HG03135 (cell line): ENCODE results near the gene PCDHGA3.
"Not testable (repeated sequence)": the region's sequence is repeated elsewhere in the genome, so short reads cannot be mapped to it uniquely, and the experiment has no call there.

Experiments used
- ATAC-seq: cut with Tn5 transposase; IDR thresholded peaks from one replicate; pipeline ENCODE4 v1.9.1; 2021; ENCODE audit warnings: mild to moderate bottlenecking, moderate library complexity; ENCODE audit not compliant: unreplicated experiment

PCDHGA3 gene

DNA sequence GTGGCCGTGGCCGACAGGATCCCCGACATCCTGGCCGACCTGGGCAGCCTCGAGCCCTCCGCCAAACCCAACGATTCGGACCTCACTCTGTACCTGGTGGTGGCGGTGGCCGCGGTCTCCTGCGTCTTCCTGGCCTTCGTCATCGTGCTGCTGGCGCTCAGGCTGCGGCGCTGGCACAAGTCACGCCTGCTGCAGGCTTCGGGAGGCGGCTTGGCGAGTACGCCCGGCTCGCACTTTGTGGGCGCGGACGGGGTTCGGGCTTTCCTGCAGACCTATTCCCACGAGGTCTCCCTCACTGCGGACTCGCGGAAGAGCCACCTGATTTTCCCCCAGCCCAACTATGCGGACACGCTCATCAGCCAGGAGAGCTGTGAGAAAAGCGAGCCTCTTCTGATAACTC, 2.4 kb downstream of the PCDHGA3 start:
- ATAC-seq, result not testable (repeated sequence)

DNA sequence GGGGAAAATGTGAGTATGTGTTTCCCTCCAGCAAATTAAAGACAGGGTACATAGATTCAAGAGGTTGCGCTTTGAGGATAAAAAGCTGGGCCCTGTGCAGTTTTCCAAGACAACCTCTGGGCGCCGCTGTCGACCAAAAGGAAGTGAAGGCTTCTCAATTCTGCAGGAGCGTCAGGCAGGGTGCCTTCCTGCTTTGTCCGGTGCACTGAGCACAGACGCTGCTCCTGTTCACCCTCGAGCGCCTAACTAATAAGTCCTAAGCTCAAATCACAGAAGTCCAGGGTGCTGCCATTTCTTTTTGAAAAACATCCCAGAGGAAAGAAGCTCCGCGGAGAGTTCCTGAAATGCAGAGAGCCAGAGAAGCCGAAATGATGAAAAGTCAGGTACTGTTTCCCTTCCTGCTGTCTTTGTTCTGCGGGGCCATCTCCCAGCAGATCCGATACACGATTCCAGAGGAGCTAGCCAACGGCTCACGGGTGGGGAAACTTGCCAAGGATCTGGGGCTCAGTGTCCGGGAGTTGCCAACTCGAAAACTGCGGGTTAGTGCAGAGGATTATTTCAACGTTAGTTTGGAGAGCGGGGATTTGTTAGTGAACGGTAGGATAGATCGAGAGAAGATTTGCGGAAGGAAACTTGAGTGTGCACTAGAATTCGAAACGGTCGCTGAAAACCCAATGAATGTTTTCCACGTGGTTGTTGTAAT, 6.4 kb downstream of the PCDHGA3 start, which contains the start of gene PCDHGB1:
Gene PCDHGB1 (plus strand): TSS at position 183 of the 703 bp plus-strand sequence. CDS start 162 bp downstream, at position 345.
- no peak for ATAC-seq

DNA sequence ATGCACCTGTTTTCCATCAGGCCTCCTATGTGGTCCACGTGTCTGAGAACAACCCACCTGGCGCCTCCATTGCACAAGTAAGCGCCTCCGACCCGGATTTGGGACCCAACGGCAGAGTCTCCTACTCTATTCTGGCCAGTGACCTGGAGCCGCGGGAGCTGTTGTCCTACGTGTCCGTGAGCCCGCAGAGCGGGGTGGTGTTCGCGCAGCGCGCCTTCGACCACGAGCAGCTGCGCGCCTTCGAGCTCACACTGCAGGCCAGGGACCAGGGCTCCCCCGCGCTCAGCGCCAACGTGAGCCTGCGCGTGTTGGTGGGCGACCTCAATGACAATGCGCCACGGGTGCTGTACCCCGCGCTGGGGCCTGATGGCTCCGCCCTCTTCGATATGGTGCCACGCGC, 8.0 kb downstream of the PCDHGA3 start:
- no peak for ATAC-seq

DNA sequence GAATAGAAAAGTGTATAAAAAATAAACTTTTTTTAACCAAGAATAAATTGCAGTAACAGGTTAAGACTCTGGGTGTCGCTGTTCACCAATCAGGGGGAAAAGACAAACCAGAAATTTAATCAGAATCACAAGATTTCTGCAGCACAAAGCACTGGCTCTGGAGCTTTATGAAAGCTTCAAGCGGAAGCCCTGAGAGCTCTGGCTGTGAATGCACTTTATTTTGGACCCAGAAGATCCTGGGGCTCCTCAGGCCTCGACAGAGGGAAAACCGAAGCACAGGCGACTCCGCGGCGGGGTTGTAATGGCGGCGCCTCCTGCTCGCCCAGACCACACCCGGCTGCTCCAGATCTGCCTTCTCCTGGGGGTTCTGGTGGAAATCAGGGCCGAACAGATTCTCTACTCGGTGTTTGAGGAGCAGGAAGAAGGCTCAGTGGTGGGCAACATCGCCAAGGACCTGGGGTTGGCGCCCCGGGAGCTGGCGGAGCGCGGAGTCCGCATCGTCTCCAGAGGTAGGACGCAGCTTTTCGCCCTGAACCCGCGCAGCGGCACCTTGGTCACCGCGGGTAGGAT, 11.4 kb downstream of the PCDHGA3 start, which contains the start of gene PCDHGA4:
Gene PCDHGA4 (plus strand): TSS at position 122 of the 570 bp plus-strand sequence. CDS start 87 bp downstream, at position 209.
- no peak for ATAC-seq

DNA sequence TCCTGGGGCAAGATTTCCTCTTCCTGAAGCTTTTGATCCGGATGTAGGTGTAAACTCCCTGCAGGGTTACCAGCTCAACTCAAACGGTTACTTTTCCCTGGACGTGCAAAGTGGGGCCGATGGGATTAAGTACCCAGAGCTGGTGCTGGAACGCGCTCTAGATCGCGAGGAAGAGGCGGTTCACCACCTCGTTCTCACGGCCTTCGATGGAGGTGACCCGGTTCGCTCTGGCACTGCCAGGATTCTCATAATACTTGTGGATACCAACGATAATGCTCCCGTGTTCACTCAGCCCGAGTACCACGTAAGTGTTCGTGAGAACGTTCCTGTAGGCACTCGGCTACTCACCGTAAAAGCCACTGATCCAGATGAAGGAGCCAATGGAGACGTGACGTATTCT, 12.0 kb downstream of the PCDHGA3 start:
- no peak for ATAC-seq

DNA sequence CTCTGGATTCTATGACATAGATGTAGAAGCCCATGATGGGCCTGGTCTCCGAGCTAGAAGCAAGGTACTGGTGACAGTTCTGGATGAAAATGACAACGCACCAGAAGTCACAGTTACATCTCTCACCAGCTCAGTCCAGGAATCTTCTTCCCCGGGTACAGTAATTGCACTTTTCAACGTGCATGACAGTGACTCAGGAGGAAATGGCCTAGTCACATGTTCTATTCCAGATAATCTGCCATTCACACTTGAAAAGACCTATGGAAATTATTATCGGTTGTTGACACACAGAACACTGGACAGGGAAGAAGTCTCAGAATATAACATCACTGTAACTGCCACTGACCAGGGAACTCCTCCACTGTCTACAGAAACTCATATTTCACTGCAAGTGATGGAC, 12.5 kb downstream of the PCDHGA3 start:
- no peak for ATAC-seq

DNA sequence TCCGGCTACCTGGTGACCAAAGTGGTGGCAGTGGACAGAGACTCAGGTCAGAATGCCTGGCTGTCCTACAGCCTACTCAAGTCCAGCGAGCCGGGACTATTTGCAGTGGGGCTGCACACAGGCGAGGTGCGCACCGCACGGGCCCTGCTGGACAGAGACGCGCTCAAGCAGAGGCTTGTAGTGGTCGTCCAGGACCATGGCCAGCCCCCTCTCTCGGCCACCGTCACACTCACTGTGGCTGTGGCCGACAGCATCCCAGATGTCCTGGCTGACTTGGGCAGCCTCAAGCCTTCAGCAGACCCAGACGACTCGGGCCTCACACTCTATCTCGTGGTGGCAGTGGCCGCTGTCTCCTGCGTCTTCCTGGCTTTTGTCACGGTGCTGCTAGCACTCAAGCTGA, 13.3 kb downstream of the PCDHGA3 start:
- no peak for ATAC-seq

DNA sequence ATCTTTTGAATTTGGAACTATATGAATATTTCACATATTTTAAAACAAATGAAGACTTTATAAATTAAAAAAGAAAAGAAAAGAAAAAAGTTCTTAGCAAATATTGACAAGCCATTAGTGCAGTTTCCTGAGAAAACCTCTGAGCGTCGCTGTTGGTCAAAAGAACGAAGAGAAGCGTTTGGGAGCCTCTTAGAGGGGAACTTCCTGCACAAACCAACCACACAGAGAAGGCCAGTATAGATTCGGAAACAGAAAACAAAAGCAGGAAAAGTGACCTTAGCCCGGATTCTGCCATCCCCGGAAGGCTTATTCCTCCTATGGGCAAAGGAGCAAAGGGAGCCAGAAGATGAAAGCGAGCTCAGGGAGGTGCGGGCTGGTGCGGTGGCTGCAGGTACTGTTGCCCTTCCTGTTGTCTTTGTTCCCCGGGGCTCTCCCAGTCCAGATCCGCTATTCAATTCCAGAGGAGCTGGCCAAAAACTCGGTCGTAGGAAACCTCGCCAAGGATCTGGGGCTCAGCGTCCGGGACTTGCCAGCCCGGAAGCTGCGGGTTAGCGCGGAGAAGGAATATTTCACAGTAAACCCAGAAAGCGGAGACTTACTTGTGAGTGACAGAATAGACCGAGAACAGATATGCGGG, 16.3 kb downstream of the PCDHGA3 start, which contains the start of gene PCDHGB2:
Gene PCDHGB2 (plus strand): TSS at position 205 of the 637 bp plus-strand sequence. CDS start 142 bp downstream, at position 347.
- ATAC-seq, result no peak

DNA sequence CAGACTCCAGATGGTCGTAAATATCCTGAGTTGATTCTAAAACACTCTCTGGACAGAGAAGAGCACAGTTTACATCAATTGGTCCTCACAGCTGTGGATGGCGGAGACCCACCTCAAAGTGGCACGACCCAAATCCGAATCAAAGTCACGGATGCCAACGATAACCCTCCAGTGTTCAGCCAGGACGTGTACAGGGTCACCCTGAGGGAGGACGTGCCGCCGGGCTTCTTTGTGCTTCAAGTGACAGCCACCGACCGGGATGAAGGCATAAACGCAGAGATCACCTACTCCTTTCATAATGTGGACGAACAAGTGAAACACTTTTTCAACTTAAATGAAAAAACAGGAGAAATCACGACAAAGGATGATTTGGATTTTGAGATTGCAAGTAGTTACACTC, 17.1 kb downstream of the PCDHGA3 start:
- ATAC-seq, result no peak

DNA sequence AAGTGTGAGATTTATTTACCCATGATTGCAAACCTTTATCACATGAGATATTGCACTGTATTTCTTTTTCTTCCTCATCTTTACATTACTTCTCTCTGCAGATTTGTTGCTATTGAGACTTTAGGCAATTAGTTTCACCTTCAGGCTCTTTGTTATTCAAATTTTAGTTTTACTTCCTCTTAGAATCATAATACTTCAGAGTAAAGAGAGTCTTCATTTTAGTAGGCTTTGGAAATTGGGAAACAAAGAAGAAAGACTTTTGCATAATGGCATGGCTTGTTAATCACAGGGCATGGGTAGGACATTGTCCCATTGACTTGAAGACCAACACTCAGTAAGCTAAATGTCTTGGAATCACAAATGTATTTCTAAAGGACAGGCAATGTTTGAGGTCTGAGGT, 19.1 kb downstream of the PCDHGA3 start:
- ATAC-seq, result no peak

DNA sequence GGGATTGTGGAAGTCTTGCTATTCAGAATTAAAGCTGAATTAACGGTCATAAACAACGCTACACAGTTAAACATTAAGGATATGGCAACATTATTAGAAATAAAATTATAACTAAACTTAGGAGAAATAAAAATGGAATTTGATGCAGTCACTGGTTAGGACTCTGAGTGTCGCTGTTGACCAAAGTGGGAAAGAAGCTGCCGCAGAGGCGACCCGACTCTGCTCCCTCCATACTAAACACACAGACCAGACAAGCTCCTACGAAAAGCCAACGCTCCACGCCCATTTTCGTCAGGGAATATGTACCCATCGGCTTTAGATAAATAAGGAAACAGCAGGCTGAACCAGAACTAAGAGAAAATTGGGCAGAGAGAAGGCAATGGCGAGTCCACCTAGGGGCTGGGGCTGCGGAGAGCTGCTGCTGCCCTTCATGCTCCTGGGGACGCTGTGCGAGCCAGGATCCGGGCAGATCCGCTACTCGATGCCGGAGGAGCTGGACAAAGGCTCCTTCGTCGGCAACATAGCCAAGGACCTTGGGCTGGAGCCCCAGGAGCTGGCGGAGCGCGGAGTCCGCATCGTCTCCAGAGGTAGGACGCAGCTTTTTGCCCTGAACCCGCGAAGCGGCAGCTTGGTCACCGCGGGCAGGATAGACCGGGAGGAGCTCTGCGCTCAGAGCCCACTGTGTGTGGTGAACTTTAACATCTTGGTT, 20.5 kb downstream of the PCDHGA3 start, which contains the start of gene PCDHGA5:
Gene PCDHGA5 (plus strand): TSS at position 211 of the 709 bp plus-strand sequence. CDS start 169 bp downstream, at position 380.
- ATAC-seq, result no peak

DNA sequence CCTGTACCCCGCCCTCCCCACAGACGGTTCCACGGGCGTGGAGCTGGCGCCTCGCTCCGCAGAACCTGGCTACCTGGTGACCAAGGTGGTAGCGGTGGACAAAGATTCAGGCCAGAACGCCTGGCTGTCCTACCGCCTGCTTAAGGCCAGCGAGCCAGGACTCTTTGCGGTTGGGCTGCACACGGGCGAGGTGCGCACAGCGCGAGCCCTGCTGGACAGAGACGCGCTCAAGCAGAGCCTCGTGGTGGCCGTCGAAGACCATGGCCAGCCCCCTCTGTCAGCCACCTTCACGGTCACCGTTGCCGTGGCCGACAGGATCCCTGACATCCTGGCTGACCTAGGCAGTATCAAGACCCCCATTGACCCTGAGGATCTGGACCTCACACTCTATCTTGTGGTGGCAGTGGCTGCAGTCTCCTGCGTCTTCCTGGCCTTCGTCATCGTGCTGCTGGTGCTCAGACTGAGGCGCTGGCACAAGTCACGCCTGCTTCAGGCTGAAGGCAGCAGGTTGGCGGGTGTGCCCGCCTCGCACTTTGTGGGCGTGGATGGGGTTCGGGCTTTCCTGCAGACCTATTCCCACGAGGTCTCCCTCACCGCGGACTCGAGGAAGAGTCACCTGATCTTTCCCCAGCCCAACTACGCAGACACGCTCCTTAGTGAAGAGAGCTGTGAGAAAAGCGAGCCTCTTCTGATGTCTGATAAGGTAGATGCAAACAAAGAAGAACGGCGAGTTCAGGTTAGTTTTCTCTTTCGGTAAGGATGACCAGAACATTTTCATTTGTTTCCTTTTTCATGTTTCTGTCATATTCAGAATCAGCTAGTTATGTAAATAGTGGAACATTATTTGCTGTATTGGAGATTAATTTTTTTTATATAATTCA, 22.6 kb downstream of the PCDHGA3 start:
- no peak for ATAC-seq

DNA sequence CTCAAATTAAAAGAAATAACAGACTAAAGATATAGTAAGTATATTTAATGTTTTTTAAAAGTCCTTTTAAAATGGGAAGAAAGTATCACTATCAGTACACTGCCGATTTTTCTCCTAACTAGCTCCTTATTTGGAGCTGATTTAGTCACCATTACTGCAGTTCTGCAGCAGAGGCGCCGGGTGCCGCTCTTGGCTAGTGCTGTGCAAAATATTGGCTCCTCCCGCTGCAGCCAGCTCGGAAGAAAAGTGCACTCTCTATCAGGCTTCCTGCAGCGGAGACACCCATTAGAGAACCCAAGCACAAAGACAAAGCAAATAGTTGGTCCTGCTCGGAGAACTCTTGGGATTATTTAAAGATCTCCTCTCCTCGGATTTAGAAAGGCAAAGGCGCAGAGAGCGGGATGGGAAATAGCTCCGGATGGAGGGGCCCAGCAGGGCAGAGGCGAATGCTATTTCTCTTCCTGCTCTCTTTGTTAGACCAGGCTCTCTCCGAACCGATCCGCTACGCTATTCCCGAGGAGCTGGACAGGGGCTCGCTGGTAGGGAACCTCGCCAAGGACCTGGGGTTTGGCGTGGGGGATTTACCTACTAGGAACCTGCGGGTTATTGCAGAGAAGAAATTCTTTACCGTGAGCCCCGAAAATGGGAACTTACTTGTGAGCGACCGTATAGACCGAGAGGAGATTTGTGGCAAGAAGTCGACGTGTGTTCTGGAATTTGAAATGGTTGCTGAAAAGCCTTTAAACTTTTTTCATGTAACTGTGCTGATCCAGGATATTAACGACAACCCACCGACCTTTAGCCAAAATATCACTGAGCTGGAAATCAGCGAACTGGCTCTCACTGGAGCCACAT, 26.6 kb downstream of the PCDHGA3 start, which contains the start of gene PCDHGB3:
Gene PCDHGB3 (plus strand): TSS at position 249 of the 855 bp plus-strand sequence. CDS start 153 bp downstream, at position 402.
- ATAC-seq, result peak; percentile 75

DNA sequence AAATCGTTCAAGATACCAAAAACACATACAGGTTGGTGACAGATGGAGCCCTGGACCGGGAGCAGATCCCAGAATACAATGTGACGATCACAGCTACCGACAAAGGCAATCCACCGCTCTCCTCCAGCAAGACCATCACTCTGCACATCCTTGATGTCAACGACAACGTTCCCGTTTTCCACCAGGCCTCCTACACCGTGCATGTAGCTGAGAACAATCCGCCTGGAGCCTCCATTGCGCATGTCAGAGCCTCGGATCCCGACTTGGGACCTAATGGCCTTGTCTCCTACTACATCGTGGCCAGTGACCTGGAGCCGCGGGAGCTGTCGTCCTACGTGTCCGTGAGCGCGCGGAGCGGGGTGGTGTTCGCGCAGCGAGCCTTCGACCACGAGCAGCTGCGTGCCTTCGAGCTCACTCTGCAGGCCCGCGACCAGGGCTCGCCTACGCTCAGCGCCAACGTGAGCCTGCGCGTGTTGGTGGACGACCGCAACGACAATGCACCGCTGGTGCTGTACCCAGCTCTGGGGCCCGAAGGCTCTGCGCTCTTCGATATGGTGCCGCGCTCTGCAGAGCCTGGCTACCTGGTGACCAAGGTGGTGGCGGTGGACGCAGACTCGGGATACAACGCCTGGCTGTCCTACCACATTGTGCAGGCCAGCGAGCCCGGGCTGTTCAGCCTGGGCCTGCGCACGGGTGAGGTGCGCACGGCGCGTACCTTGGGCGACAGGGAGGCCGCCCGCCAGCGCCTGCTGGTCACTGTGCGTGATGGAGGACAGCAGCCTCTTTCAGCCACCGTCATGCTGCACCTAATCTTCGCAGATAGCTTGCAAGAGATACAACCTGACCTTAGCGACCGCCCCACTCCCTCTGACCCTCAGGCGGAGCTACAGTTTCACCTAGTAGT, 28.2 kb downstream of the PCDHGA3 start:
- ATAC-seq, result no peak

DNA sequence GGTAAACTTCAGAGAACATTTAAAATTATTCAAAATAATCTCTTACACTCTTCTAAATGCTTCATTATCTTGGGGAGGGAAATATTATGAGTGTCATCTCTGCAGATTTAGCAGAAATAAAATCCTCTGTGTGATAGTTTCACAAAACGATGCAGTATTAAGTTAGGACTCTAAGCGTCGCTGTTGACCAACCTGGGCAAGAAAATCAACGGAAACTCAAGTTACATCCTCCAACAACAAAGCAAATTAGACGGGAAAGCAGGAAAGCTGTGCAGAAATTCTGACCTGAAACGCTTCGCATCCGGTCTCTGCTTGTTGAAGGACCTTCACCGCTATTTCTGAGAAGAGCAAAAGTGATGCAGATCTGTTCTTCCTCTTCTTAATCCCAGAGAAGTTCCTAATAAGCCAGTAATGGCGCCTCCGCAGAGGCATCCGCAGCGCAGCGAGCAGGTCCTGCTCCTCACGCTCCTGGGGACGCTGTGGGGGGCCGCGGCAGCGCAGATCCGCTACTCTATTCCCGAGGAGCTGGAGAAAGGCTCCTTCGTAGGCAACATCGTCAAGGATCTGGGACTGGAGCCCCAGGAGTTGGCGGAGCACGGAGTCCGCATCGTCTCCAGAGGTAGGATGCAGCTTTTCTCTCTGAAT, 30.2 kb downstream of the PCDHGA3 start, which contains the start of gene PCDHGA6:
Gene PCDHGA6 (plus strand): TSS at position 219 of the 645 bp plus-strand sequence. CDS start 193 bp downstream, at position 412.
- ATAC-seq, result no peak

DNA sequence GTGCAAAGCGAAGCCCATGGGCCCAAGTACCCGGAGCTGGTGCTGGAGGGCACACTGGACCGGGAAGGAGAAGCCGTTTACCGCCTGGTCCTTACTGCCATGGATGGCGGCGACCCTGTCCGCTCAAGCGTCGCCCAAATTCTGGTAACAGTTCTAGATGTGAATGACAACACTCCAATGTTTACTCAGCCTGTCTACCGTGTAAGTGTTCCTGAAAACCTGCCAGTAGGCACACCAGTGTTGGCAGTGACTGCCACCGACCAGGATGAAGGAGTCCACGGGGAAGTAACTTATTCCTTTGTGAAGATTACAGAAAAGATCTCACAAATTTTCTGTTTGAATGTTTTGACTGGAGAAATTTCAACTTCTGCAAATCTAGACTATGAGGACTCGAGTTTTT, 31.0 kb downstream of the PCDHGA3 start:
- ATAC-seq, result no peak

DNA sequence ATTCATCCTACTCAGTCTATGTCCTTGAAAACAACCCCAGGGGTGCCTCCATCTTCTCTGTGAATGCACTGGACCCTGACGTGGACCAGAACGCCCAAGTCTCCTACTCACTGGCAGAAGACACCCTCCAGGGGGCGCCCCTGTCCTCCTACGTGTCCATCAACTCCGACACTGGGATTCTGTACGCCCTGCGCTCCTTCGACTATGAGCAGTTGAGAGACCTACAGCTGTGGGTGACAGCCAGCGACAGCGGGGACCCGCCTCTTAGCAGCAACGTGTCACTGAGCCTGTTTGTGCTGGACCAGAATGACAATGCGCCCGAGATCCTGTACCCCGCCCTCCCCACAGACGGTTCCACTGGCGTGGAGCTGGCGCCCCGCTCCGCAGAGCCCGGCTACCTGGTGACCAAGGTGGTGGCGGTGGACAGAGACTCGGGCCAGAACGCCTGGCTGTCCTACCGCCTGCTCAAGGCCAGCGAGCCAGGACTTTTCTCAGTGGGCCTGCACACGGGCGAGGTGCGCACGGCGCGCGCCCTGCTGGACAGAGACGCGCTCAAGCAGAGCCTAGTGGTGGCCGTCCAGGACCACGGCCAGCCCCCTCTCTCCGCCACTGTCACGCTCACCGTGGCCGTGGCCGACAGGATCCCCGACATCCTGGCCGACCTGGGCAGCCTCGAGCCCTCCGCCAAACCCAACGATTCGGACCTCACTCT, 32.0 kb downstream of the PCDHGA3 start:
- ATAC-seq, result not testable (repeated sequence)
